ENCODE results near the gene ROR1.

DNA sequence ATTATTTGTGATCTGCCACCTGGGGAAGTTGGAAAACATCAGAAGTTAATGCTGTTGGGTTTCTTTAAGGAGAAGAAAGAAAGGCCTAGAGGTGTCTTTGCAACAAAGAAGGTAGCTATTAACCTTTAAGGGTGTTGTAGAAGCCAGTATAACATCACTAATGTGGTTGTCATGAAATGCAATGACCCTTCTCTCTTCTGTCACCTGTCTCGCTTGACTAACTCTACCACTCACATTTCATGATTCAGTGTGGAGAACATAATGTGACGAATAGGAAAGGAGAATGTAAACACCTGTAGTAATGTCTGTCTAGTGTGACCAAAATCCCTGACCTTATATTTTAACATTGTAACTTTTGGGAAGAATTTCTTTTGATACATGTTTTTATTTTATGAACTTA, 217.9 kb downstream of the ROR1 start:
- TF ChIP-seq, protein P1, sequence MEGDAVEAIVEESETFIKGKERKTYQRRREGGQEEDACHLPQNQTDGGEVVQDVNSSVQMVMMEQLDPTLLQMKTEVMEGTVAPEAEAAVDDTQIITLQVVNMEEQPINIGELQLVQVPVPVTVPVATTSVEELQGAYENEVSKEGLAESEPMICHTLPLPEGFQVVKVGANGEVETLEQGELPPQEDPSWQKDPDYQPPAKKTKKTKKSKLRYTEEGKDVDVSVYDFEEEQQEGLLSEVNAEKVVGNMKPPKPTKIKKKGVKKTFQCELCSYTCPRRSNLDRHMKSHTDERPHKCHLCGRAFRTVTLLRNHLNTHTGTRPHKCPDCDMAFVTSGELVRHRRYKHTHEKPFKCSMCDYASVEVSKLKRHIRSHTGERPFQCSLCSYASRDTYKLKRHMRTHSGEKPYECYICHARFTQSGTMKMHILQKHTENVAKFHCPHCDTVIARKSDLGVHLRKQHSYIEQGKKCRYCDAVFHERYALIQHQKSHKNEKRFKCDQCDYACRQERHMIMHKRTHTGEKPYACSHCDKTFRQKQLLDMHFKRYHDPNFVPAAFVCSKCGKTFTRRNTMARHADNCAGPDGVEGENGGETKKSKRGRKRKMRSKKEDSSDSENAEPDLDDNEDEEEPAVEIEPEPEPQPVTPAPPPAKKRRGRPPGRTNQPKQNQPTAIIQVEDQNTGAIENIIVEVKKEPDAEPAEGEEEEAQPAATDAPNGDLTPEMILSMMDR (conservative IDR thresholded peaks at IDR 0.05 in 1 of 2, IDR thresholded peaks at IDR 0.05 in 1 of 2; ENCODE audit: low read depth in 1 of 2, low read length in 2 of 2) = no peak
- no peak for TF ChIP-seq EZH2 (IDR thresholded peaks at IDR 0.05; ENCODE audit: low read length, missing control alignments)
